ENCODE data around the gene HBE1. TPM values are rescaled to one million over a fixed set of nuclear protein-coding genes. Genes with fewer than 3 reads are reported as not detected.

Gene HBE1
- total RNA-seq, 1 donor from 2014 or later, result not detected

- Mint-ChIP-seq H3K9me3 (ENCODE audit: unreplicated experiment) (no peaks in the 10 kb centered on the region), H3K27me3 (ENCODE audit: low read depth, unreplicated experiment) (no peaks in the 10 kb centered on the region), H3K4me3 (ENCODE audit: unreplicated experiment) (no peak overlapping the region), H3K27ac (ENCODE audit: unreplicated experiment) (no peak overlapping the region), H3K36me3 (ENCODE audit: low read depth, unreplicated experiment) (no peaks in the 10 kb centered on the region), H3K4me1 (ENCODE audit: low read depth, unreplicated experiment) (peaks cover 4% of the 10 kb centered on the region)
- H3K9me3 ChIP-seq (ENCODE audit: insufficient read depth, low read depth, low read length), result no peaks in the 10 kb centered on the region
- H3K27me3 ChIP-seq (ENCODE audit: insufficient read depth, low read length), result no peaks in the 10 kb centered on the region
- no peak overlapping the region for H3K4me3 ChIP-seq (ENCODE audit: insufficient read depth, low read depth, low read length)
- no peaks in the 10 kb centered on the region for H3K79me2 ChIP-seq (ENCODE audit: insufficient read depth, low read length)
- no peak for TF ChIP-seq EZH2 (IDR thresholded peaks at IDR 0.05; ENCODE audit: insufficient read depth, low read length)
- H3K4me1 ChIP-seq (ENCODE audit: insufficient read depth, low read length), result no peaks in the 10 kb centered on the region
- DNase-seq (ENCODE audit: low read depth) (no peak), FAIRE-seq (no peak)
- no peak overlapping the region for H3K9ac ChIP-seq (ENCODE audit: low read length)
- no peak overlapping the region for H3K4me2 ChIP-seq (ENCODE audit: low read length)
- H2AFZ ChIP-seq (ENCODE audit: low read depth, low read length), result no peak overlapping the region
- no peaks in the 10 kb centered on the region for H3K36me3 ChIP-seq (ENCODE audit: insufficient read depth, low read length)
- no peak overlapping the region for H3K27ac ChIP-seq (ENCODE audit: low read depth, low read length)
- H4K20me1 ChIP-seq (ENCODE audit: insufficient read depth, low read length), result no peaks in the 10 kb centered on the region
These were observed 33.9 kb upstream of the HBE1 start for GRCh38 chr11:5303626-5304025.

GRCh38 chr11:5301846-5302245 is 32.1 kb upstream of the HBE1 start, which contains the start of gene OR51B4:
TSS of gene OR51B4 (minus strand) at chr11:5301946. CDS start at chr11:5301946, 0 bp downstream.
- H3K4me3 ChIP-seq (ENCODE audit: insufficient read depth, low read depth, low read length), result no peak within 1 kb of the TSS
- DNase-seq (ENCODE audit: low read depth), result no peak
- no peak for FAIRE-seq
- TF ChIP-seq CTCF (IDR thresholded peaks at IDR 0.05; ENCODE audit: insufficient read depth, low read depth, low read length) (no peak), EZH2 (IDR thresholded peaks at IDR 0.05; ENCODE audit: insufficient read depth, low read length) (no peak)
- Mint-ChIP-seq H3K9me3 (ENCODE audit: unreplicated experiment) (no peaks in the 10 kb centered on the region), H3K4me3 (ENCODE audit: unreplicated experiment) (no peak within 1 kb of the TSS), H3K27me3 (ENCODE audit: low read depth, unreplicated experiment) (no peaks in the 10 kb centered on the region), H3K36me3 (ENCODE audit: low read depth, unreplicated experiment) (no peaks in the 10 kb centered on the region), H3K4me1 (ENCODE audit: low read depth, unreplicated experiment) (peaks cover 2% of the 10 kb centered on the region), H3K27ac (ENCODE audit: unreplicated experiment) (no peak within 1 kb of the TSS)
- no peak within 1 kb of the TSS for H2AFZ ChIP-seq (ENCODE audit: low read depth, low read length)
- no peaks in the 10 kb centered on the region for H3K79me2 ChIP-seq (ENCODE audit: insufficient read depth, low read length)
- no peaks in the 10 kb centered on the region for H3K36me3 ChIP-seq (ENCODE audit: insufficient read depth, low read length)
- no peak within 1 kb of the TSS for H3K4me2 ChIP-seq (ENCODE audit: low read length)
- no peak within 1 kb of the TSS for H3K9ac ChIP-seq (ENCODE audit: low read length)
- H3K9me3 ChIP-seq (ENCODE audit: insufficient read depth, low read depth, low read length), result no peaks in the 10 kb centered on the region
- no peaks in the 10 kb centered on the region for H3K4me1 ChIP-seq (ENCODE audit: insufficient read depth, low read length)
- H3K27ac ChIP-seq (ENCODE audit: low read depth, low read length), result no peak within 1 kb of the TSS
- no peaks in the 10 kb centered on the region for H4K20me1 ChIP-seq (ENCODE audit: insufficient read depth, low read length)
- no peaks in the 10 kb centered on the region for H3K27me3 ChIP-seq (ENCODE audit: insufficient read depth, low read length)

GRCh38 chr11:5300251-5300650 is 30.5 kb upstream of the HBE1 start:
- Histone ChIP-seq H3K79me2 (ENCODE audit: insufficient read depth, low read length) (no peaks in the 10 kb centered on the region), H3K9ac (ENCODE audit: low read length) (no peak overlapping the region), H3K9me3 (ENCODE audit: insufficient read depth, low read depth, low read length) (no peaks in the 10 kb centered on the region), H3K27ac (ENCODE audit: low read depth, low read length) (no peak overlapping the region), H3K36me3 (ENCODE audit: insufficient read depth, low read length) (no peaks in the 10 kb centered on the region), H2AFZ (ENCODE audit: low read depth, low read length) (no peak overlapping the region), H3K4me1 (ENCODE audit: insufficient read depth, low read length) (no peaks in the 10 kb centered on the region), H3K4me3 (ENCODE audit: insufficient read depth, low read depth, low read length) (no peak overlapping the region), H3K27me3 (ENCODE audit: insufficient read depth, low read length) (no peaks in the 10 kb centered on the region), H4K20me1 (ENCODE audit: insufficient read depth, low read length) (no peaks in the 10 kb centered on the region), H3K4me2 (ENCODE audit: low read length) (no peak overlapping the region)
- DNase-seq (ENCODE audit: low read depth) (no peak), FAIRE-seq (no peak)
- Mint-ChIP-seq H3K4me1 (ENCODE audit: low read depth, unreplicated experiment) (peaks cover 2% of the 10 kb centered on the region), H3K4me3 (ENCODE audit: unreplicated experiment) (no peak overlapping the region), H3K36me3 (ENCODE audit: low read depth, unreplicated experiment) (no peaks in the 10 kb centered on the region), H3K27ac (ENCODE audit: unreplicated experiment) (no peak overlapping the region), H3K9me3 (ENCODE audit: unreplicated experiment) (no peaks in the 10 kb centered on the region), H3K27me3 (ENCODE audit: low read depth, unreplicated experiment) (no peaks in the 10 kb centered on the region)
- TF ChIP-seq EZH2 (IDR thresholded peaks at IDR 0.05; ENCODE audit: insufficient read depth, low read length), result no peak
- TF ChIP-seq CTCF (IDR thresholded peaks at IDR 0.05; ENCODE audit: insufficient read depth, low read depth, low read length), result no peak
